Measurements from ENCODE around the gene POU2F2.
"Not testable (repeated sequence)": the region's sequence is repeated elsewhere in the genome, so short reads cannot be mapped to it uniquely, and the experiment has no call there.

Gene POU2F2

DNA sequence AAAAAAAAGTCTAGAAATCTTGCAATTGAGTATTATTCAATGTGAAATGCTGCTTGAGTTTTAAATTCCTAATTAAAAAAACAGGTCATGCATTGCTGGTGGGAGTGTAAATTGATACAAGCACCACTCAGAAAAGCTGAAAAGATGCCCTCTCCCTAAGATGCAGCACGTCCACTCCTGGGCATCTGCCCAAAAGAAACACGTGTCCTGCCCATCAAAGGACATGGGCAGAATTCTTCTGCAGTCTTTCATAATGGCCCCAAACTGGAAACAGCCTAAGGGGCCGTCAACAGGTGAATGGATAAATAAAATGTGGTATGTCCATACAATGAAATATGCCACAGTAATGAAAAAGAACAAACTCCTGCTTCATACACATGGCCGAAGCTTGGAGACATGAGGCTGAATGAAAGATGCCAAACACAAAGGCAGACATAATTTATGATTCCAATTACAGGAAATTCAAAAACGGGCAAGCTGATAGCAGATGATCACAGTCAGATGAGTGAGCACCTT, 7.8 kb downstream of the POU2F2 start:
- DNase-seq = no peak

DNA sequence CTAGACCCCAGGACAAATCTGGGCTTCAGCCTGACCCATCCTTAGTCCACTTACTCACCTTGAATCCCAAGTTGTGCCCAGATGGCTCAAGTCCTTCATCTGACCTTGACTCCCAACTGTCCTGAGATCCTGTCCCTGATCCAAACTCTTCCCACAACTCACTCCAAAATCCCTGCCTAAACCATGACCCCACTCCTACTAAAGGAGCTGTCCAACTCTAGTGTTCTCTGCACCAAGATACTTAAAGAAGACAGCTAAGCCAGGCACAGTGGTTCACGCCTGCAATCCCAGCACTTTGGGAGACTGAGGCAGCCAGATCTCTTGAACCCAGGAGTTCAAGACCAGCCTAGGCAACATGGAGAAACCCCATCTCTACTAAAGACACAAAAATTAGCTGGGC, 8.5 kb downstream of the POU2F2 start:
- DNase-seq = no peak

DNA sequence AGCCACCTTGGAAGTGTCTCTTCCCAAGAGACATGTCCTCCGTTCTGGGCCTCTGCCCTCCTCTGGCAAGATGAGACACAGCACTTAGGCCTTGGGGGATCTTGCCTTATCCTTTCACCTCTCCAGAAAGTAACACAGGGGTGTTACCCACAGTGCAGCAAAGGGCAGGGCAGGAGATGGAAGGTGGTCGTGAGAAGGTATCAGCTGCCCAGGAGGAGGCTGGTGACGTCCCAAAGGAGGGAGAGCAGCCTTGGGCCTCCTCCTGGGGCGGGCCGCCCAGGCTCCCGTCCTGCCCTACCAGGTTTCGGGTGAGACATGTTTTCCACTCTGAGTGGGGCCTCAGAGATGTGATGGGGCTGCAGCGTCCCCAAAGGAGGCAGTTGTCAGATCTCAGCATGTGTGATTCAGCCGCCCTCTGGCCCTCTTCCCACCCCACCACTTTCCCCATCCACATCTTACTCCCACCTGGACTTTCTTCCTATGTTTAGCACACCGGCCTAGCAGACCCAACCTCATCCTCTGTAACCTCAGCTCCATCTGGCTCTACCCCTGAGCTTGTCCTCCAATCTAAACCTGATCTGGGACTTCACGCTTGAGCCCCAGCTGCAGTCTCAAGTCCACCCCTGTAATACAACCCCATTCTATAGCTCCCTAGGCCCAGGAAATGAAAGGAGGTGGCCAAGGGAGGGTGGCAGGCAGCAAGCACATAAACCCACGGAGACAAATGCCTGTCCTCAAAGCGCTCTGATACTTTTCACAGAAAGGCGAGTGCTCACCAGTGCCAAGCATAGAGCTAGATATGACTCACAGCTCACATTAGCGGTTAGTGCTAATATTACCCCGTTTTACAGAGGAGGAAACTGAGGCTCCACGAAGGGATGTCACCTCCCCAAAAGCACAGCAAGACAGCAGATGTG, 9.3 kb downstream of the POU2F2 start:
- peak; percentile 83 for DNase-seq

DNA sequence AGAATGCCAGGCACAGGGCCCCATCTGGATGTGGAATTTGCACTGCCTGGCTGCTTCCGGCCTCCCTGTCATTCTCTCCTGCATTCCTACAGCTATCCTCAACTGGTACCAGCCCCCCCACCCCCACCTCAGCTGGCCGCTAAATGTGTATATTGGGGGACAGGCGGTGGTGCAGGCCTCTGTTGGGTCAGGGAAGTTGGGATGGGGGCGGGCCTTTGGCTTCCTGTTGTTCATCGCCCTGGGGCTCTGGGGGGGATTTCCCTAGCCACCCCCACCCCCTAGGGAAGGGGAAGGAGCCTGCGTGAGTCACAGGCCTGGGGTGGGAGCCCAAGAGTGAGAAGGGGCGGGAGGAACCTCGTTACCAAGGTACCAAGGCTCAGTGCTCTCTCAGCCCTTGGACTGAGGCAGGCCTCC, 10.6 kb downstream of the POU2F2 start:
- peak; percentile 83 for DNase-seq

DNA sequence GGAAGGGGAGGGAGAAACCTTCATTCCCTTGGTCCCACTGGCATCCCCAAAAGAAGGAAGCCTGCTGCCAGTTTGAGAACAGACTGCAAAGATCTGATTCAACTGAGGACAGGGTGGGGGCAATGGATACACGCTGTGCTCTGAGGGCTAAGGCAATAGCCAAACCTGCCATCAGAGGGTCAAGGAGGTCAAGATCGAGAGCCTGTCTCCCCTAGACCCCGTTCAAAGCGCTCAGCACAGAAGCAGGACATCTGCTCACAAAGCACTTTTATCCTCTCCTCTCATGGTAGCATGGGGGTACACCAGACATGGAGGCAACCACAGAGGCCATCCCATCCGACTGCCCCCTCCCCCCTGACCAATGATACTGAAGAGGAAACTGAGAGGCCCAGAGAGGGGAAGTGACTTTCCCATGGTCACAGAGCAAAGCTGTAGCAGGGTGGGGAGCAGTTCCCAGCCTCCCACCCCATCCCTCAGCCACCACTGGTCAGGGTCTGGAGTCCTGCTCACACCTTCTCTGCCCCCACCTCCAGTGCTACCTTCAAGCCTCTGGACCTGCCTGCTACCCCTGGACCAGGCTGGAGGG, 11.1 kb downstream of the POU2F2 start:
- DNase-seq = no peak

DNA sequence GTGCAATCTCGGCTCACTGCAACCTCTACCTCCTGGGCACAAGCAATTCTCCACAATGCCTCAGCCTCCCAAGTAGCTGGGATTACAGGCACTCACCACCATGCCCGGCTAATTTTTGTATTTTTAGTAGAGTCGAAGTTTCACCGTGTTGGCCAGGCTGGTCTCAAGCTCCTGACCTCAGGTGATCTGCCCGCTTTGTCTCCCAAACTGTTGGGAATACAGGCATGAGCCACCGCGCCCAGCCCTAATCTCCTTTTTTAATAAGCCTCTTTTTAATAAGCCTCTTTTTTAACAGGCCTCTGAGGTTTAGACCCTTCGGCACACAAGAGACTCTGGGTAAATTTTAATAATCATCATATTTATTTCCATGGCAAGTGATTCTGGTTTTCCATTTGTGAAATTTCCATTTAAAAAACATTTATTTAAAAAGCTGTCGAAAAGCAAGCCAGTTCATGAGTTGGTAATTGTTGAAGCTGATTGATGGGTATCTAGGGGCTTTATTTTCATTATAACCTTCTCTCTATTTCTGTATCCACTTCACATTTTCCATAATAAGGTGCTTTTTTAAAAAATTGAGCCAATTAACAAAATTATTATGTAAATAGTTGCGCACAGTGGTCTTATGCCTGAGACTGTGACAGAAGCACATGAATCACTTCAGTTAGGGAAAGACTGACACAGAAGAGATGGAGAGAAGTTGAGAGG, 11.8 kb downstream of the POU2F2 start:
- no peak for DNase-seq

DNA sequence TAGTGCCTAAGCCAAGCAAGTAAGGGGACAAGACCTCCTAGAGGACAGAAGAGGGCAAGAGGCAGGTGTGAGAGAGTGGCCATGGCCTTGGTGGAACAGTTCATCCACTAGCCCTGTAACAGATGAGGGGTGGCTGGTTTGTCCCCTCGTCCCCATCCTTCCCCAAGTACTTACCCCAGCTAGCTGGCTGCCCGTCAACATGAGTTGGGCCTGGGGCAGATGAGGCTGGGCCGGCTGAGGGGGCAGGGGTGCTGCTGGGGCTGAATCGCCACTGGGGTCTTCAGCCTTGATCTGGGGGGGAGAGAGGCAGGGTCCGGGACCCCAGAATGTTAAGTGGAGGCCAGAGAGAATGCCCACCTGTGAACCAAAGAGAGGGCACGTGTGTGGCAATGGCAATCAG, 15.2 kb downstream of the POU2F2 start:
- no peak for DNase-seq

DNA sequence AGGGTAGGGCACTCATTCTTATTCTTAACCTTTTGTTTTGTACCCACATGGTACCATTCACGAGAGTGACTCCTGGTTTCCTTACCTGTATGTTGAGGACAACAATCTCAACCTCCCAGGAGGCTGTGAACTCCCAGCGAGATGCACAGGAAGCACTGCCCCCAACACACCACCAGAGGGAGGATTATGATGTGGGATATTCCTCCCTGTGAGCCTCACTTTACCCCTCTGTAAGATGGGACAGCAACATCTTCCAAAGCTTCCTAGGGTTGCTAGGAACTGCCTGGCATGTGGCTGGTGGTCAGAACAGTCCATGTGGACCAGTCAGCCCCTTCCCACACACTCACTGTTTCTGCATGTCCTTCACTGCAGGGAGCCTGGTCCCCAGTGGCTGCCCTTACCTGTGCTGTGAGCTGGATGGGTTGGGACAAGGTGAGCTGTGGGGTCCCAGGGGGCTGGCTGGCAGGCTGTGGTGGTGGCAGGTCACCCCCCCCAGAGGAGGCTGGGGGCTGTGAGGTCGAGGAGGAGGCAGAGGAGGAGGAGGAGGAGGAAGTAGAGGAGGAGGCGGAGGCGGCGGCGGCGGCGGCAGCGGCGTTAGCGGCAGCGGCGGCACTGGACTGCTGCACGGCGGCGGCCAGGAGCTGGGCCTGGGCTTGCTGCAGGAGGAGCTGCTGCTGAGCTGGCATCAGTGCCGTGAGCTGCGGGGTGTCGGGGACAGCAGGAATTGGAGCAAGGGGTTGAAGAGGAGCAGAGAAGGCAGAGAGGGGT, 15.8 kb downstream of the POU2F2 start:
- no peak for DNase-seq

DNA sequence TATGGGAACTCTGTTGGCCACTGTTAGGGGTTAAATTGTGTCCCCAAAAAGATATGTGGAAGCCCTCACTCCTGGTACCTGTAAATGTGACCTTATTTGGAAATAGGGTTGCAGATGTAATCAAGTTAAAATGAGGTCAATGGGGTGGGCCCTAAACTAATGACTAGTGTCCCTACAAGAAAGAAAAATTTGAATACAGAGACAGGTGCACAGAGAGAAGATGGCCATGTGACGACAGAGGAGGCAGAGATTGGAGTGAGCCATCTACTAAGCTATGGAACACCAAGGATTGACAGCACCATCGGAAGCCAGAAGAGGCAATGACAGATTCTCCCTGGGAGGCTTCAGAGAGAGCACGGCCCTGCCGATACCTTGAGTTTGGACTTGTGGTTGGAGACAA, 16.5 kb downstream of the POU2F2 start:
- DNase-seq = no peak

DNA sequence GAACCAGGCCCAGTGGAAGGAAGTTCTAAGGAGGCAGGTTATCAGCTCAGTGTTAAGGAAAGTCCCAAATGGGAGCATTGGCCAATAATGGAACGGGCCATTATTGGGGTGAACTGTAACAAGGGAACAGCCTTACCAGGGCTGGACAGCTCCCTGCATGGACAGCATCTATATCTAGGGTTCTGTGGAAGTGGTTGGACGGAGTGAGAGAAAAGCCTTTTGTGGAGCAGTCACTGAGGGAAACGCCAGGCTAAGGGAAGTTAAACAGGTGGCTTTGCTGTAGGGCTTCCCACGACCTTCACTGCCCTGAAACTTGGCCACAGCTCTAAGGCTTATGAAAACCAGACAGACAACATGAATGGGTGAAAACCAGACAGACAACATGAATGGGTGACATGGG, 17.0 kb downstream of the POU2F2 start:
- DNase-seq = no peak

DNA sequence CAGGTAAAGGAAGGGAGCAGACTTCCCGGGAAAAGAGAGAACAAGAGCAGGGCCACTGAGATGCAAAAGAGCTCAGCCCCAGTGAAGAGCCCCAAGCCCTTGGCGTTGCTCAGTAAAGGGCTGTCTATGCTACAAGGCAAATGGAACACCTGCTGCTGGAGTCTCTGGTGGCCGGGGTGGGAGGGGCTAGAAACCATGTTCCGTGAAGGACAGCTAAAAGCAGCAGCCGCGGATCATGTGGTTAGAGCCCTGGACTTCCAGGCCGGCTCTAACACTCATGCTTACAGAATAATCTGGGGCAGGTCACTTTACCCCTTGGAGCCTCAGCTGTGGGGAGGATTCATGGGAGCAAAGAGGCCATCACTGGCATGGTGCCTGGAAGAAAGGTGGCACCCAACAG, 17.8 kb downstream of the POU2F2 start:
- no peak for DNase-seq

DNA sequence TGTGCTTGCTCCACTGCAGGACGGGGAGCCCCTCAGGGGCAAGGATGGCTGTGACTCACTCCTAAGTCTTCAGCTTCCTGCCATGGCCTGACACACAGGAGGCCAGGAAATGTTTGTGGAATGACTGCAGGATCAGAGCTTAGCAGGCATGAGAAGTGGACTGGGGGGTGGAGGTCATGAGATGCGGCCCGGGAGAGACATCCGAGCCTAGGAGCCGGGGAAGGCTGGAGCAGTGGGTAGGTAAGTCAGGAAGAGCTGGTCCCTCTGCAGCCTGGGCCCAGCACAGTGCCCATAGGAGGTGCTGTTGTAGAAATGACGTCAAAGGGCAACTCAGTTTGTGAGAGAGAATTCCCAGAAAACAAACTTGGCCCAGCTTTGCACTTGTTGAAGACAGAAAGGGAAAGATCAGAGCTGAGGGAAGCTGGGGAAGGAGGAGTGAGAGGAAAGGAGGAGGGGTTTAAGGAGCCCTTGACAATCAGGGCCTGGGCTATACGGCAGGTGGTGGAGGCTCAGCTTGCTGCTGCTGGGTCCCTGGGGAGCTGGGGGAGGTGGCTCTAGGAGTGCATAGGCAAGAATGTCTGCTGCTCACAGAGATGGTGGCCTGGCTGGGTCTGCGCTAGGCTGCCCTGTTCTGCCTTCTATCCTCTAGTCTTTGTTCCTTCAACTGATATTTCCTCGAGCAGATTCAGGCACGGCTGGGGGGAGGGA, 18.5 kb downstream of the POU2F2 start:
- no peak for DNase-seq

DNA sequence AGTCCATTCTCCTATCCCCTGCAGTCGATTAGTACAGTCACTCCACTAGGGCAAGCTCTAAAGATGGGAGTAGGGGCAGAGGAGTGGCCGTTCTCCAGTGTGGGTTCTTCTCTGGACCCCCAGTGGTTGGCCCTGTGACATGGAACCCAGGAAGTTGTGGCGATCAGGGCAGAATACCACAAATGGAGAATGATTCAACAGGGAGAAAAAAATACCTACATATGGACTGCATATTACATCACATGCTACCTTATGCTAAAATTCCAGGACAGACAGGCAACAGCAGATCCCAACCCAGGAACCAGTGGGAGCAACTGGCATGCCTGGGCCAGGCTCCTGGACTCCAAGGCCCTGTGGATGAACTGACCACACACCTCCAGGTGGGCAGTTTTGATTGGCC, 20.4 kb downstream of the POU2F2 start:
- DNase-seq = no peak

DNA sequence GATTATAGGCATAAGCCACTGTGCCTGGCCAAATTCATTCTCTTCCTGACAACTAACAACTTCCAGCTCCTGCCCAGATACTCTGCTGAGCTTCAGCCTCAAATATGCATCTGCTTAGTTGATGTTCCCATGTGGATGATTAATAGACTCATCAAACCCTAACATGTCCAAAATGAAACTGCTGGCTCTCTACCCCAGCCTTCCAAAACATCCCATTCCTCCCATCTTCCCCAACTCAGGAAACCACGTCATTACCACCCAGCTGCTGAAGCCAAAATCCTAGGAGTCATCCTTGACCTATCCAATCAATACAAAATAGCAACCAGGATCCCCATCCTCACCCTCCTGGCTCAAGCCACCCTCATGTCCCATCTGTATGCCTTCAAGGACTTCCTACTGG, 20.9 kb downstream of the POU2F2 start:
- no peak for DNase-seq

DNA sequence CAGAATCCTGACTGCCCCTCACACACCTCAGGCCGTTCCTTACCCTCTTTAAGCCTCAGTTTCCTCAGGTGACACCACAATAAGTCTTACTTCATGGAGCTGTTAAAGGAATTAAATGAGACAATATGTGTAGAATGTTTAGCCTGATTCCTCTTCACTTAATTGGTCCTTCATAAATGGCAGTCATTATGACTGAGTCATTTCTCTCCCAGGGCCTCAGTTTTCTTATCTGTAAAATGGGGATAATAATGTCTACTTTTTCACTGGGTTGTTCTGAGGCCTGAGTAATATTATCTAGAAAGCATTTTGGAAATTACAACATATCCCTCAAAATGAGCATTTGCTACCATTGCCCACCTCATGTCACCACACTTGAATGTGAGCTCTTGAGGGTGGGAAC, 21.6 kb downstream of the POU2F2 start:
- no peak for DNase-seq

DNA sequence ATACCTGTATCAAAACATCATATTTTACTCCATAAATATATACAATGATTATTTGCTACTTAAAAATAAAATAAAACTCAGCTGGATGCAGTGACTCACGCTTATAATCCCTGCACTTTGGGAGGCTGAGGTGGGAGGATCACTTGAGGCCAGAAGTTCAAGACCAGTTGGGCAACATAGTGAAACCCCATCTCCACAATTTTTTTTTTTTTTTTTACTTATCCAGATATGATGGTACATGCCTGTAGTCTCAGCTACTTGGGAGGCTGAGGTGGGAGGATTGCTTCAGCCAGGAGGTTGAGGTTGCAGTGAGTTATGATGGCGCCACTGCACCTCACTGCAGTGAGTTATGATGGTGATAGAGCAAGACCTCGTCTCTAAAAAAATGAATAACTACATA, 22.4 kb downstream of the POU2F2 start:
- DNase-seq = no peak

DNA sequence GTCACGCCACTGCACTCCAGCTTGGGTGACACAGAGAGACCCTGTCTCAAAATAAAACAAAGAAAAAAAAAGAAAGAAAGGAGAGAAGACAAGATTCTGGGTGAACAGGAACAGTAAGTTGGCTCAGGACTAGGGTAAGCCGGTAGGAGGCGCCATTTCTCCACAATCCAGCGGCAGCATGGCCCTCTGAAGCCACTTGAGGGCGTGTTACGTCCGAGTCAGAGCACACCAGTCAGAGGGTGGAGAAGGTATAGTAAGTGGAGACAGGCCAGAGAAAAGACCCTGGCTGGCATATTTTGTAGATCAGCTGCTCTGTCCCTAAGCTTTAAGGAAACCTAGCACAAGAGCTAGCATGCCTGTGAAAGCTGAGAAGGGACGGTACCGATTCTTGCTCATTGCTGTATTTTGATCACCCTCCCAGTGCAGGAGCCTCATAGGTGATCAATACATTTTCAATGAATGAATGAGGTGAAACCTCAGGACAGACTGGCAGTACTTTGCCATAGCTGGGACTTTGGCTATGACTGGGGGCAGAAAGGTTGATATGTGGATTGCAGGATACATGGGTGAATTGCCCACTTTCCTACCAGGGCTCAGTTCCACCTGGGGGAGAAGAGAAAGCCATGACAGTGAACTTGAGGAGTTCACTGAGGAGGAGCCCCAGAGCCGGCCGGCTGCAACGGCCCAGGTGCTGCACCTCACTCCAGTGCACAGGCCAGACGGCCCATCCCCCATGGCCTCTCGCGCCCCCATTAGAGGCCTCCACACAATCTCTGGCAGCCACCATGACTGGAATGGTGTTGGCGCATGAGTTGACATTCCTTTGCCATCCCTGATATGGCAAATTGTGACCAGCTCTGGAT, 23.5 kb downstream of the POU2F2 start:
- DNase-seq = peak; percentile 94

DNA sequence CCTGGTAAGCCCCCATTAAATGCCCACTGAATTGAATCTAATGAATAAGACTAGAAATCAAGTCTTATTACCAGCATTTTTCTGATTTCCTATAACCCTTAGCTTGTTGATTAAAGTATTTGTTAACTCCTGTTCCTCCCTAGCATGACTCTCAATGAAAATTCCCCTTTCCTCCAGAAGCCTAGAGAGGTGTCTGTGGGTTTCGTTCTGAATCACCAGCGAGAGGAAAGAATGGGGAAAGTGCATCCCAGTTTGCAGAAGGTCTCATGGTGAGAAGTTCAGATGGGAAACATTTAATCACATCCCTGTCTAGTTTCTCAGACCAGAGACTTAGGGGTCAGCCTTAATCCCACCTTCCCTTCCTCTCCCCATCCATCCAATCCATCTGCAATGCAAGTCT, 26.9 kb downstream of the POU2F2 start:
- no peak for DNase-seq

DNA sequence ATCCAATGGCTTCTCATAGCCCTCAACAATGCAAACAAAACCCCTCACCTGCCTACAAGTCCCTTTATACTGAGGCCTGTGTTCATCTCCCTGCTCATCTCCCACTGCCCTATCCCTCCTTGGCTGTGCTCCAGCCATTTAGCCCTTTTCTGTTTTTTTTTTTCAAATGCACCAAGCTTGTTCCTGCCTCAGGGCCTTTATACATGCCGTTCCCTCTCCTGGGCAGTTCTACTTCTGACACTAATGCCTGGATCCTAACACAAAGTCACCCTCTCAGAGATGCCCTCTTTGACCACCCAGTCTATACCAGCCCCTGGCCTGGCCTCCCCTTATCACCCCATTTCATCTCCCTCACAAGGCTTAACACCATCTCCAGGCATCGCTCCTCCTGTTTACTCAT, 29.4 kb downstream of the POU2F2 start:
- DNase-seq = no peak

DNA sequence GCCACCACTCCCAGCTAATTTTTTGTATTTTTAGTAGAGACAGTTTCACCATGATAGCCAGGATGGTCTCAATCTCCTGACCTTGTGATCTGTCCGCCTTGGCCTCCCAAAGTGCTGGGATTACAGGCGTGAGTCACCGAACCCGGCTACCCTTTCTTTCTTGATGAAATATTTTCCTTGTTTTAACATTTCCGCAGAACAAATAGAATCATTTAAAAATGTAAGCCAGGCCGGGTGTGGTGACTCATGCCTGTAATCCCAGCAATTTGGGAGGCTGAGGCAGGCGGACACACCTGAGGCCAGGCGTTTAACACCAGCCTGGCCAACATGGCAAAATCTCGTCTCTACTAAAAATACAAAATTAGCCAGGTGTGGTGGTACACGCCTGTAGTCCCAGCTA, 32.0 kb downstream of the POU2F2 start:
- DNase-seq = not testable (repeated sequence)

DNA sequence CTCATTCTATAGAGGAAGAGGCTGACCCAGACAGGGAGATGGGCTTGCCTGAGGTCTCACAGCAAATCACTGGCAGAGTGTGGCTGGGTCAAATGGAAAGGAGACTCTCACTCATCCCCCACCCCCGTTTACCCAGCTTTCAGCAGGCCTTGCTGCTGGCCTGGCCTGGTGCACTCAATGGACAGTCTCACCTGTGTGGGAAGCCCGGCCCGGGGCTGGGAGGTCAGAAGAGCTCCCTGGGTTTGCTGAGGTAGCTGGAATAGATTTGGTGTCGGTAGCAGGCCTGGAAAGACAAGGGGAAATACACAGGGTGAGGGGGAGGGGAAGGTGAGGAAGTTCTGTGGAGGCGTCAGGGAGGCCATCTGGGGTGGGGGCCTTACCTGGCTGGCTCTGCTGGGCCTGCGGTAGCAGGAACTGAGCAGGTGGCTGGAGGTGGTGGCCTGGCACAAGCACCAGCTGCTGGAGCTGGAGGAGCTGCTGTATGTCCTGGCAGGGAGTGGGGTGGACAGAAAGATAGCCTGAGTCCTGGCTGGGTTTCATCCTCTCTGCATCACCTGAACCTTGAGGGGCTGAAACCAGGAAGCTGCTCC, 32.8 kb downstream of the POU2F2 start:
- DNase-seq = no peak

Measured in activated CD8-positive, alpha-beta memory T cell treated with anti-CD3 and anti-CD28 coated beads, Interleukin-2, amount 50 U/mL, for 48 hours (primary cell).